Dedifferentiated amniotic fluid mesenchymal stem cell (primary cell): Measurements from ENCODE around the gene CNTNAP4.

Experiments used
- DNase-seq: peaks from one replicate; pipeline ENCODE4 v3.0.0-alpha.2; 2016; ENCODE audit errors: extremely low spot score

The CNTNAP4 gene

GRCh38 chr16:76303637-76304314, 26.6 kb downstream of the CNTNAP4 start:
- no peak for DNase-seq

GRCh38 chr16:76309639-76310335, 32.6 kb downstream of the CNTNAP4 start:
- no peak for DNase-seq

- DNase-seq, result no peak
Measured at GRCh38 chr16:76311260-76311659, 34.1 kb downstream of the CNTNAP4 start.

DNA sequence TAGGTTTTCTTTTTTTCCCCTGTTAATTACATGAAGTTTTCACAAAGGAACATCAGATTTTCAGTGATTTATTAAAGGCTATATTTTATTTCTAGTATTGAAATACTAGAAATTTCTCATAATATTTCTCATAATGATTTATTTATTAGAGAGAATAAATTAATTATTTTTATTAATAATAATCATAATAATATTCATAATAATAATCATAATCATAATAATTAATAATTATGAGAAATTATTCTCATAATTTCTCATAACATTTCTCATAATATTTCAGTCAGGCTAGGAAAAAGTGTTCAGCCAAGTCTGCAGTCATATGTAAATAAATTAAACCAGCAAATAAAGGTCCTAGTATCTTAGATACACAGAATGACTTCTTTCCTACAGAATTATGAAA, 41.4 kb downstream of the CNTNAP4 start:
- DNase-seq, result no peak

GRCh38 chr16:76329106-76329505, 51.9 kb downstream of the CNTNAP4 start:
- DNase-seq, result no peak

- DNase-seq, result no peak
Measured at GRCh38 chr16:76335180-76335974, 58.2 kb downstream of the CNTNAP4 start.

- no peak for DNase-seq
Measured at GRCh38 chr16:76336112-76336511, 58.9 kb downstream of the CNTNAP4 start.

- no peak for DNase-seq
Measured at GRCh38 chr16:76338472-76338871, 61.3 kb downstream of the CNTNAP4 start.

DNA sequence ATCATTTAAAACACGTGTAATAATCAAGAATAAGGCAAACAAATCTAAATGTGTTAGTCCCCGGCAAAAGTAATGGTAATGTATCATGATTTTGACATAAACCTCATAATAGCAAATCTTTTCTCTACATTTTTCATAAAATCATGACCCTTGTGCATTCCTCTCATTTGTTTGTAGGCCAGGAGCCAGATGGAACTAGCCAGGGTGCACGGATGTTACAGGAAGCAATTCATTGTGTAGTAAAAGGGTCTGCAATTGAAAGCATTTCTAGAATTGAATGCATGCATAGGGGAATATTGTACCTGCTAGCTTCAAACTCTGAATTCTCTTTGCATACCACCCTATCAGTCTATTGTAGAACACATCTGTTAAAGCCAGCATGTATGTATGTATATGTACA, 66.6 kb downstream of the CNTNAP4 start:
- DNase-seq, result no peak

- DNase-seq, result peak; percentile 70
Measured at GRCh38 chr16:76345163-76345661, 68.0 kb downstream of the CNTNAP4 start.

- DNase-seq, result no peak
Measured at GRCh38 chr16:76346210-76346609, 69.0 kb downstream of the CNTNAP4 start.

- DNase-seq, result no peak
Measured at GRCh38 chr16:76351441-76351840, 74.2 kb downstream of the CNTNAP4 start.

DNA sequence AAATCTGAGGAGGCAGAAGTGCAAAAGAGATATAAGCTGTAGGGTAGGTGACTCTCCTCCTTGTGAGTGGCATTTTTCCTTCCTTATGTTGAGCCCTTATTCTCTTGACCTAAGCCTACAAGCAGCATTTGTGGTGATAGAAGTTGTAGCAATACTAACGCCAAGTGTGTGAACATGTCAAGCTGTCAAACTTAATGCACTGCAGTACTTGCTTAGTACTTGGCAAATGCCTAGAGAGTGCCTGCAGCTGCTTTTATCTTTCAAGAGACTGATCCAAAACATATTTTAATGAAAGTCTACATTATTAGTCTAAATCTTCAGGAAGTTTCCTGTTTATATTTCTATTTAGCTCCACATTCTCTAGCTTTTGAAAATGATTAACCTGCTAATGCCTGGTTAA, 83.2 kb downstream of the CNTNAP4 start:
- no peak for DNase-seq

- no peak for DNase-seq
Measured at GRCh38 chr16:76370344-76370743, 93.1 kb downstream of the CNTNAP4 start.

- no peak for DNase-seq
Measured at GRCh38 chr16:76371441-76371840, 94.2 kb downstream of the CNTNAP4 start.

GRCh38 chr16:76373998-76374397, 96.8 kb downstream of the CNTNAP4 start:
- DNase-seq, result no peak

DNA sequence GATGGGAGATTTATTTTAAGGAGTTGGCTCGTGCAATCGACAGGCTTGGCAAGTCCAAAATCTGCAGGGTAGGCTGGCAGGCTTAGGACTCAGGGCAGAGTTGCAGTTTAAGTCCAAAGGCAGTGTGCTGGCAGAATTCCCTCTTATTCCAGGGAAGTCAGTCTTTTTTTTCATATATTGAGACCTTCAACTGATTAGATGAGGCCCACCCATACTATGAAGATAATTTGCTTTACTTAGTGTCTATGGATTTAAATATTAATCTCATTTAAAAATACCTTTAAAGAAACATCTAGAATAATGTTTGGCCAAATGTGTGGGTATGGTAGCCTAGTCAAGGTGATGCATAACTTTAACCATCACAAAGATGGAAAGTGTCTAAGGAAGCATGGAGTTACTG, 99.8 kb downstream of the CNTNAP4 start:
- DNase-seq, result no peak

DNA sequence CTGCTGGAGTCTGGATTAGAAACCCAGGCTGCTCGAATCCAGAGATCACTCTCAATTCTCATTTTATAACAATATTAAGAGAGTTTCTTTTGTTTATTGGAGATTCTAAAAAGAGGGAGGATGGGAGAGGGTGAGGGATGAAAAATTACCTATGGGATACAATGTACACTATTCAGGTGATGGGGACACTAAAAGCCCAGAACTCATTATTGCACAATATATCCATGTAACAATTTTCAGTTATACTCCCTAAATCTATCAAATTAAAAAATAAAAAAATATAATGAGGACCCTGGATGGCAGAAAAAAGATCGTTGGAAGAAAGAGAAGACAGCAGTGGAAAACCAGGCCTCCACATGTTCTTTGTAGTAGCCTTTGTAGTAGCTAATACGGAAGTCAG, 100.8 kb downstream of the CNTNAP4 start:
- no peak for DNase-seq

- no peak for DNase-seq
Measured at GRCh38 chr16:76381096-76381495, 103.9 kb downstream of the CNTNAP4 start.

- no peak for DNase-seq
Measured at GRCh38 chr16:76385601-76386230, 108.5 kb downstream of the CNTNAP4 start.

DNA sequence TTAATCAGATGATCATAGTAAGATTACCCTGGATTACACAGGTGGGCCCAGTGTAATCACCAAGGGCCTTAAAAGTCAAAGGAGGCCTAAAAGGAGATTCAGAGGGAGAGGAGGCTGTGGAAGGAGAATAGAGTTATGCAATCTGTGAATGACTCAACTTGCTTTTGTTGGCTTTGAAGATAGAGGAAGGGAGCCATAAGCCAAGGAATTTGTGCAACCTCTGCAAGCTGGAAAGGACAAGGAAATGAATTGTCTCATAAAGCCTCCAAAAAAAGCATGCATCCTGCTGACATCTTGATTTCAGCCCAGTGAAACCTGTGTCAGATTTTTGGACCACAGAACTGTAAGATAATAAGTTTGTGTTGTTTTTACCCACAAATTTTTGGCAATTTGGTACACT, 109.6 kb downstream of the CNTNAP4 start:
- DNase-seq, result no peak

DNA sequence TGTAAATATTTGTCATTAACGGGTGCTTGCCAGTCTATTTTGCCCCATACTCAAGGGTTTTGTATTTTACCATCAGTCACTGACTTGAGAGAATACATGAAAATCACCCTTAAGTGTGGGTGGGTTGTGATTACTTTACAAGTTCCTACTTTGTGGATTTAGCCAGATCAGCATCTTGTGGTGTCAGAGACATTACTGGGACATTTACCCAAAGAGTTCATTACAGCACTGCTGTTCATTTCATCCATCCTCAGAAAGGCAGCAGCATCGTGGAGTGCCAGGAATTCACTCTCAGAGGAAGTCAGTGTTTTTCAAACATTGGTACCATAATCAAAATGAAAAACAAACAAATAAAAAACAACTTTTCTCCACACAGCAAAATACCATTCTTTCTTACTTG, 110.8 kb downstream of the CNTNAP4 start:
- DNase-seq, result no peak
